HCT116 (cell line): ENCODE measurements around the gene THAP9. TPM values are rescaled to one million over a fixed set of nuclear protein-coding genes. Genes with fewer than 3 reads are reported as not detected.
A peak's percentile ranks its signal among the peaks of the same experiment; 100 is the strongest.

Source experiments
- ATAC-seq: fragments of 200-7000 bp; cut with Tn5 transposase; 2 replicates; pipeline ENCODE4 v1.9.1; 2020; ENCODE audit warnings: mild to moderate bottlenecking, moderate library complexity
- Bru-seq: library from RNA; stranded (reverse); fragments of 400-500 nt; gene quantifications from one replicate; lab custom pipeline; 2021; lab: Mats Ljungman, UMichigan
- BruChase-seq, 2 experiments: library from RNA; stranded (reverse); fragments of 400-500 nt; gene quantifications; one replicate each; lab custom pipeline; 2021; lab: Mats Ljungman, UMichigan
- BruUV-seq: library from RNA; stranded (reverse); fragments of 400-500 nt; replicated peaks from 2 replicates; lab custom pipeline; 2021; lab: Mats Ljungman, UMichigan
- CTCF ChIA-PET: fragments of 300-600 bp; sonication (Branson Sonifier 250); formaldehyde crosslinking; loops from one replicate; lab custom pipeline; 2021; ENCODE audit warnings: antibody characterized with exemption; lab: Charles Lee
- POLR2A ChIA-PET: fragments of 300-600, 350-600 bp; sonication (Branson Sonifier 250); formaldehyde crosslinking; loops from one replicate; lab custom pipeline; 2021; ENCODE audit warnings: antibody characterized with exemption; lab: Charles Lee
- RAD21 ChIA-PET, 2 experiments: fragments of 300-600 bp; sonication (Branson Sonifier 250); formaldehyde crosslinking; loops; one replicate each; lab custom pipeline; 2023; ENCODE audit warnings: low total read pairs in 2 of 2; ENCODE audit not compliant: uncharacterized antibody in 2 of 2, unreplicated experiment in 2 of 2, low non-redundant PET in 1 of 2; lab: Charles Lee
- DNase-seq: peaks from one replicate; pipeline ENCODE4 v3.0.0-alpha.2; 2010; ENCODE audit warnings: low read depth, low spot score
- H2AFZ ChIP-seq: fragments of 200-600 bp; shearing (Covaris generic), sonication (generic); 2 replicates; pipeline ENCODE4 v1.6.1; 2017; ENCODE audit warnings: low read depth, mixed run types, mixed read lengths, antibody characterized with exemption, low read length; ENCODE audit not compliant: poor library complexity, severe bottlenecking
- H3K27ac ChIP-seq: 2 replicates; pipeline ENCODE4 v1.5.1; 2012; ENCODE audit warnings: low read depth, low read length
- H3K27me3 ChIP-seq: fragments of 200-600 bp; sonication (generic); 2 replicates; pipeline ENCODE4 v1.6.1; 2016; ENCODE audit warnings: mixed run types, low read length, mixed read lengths; ENCODE audit not compliant: insufficient read depth
- H3K36me3 ChIP-seq, 2 experiments: fragments of 200-500 bp in 1 of 2; fragments of 200-600 bp in 1 of 2; sonication (Bioruptor generic) in 1 of 2; sonication (generic) in 1 of 2; 2 replicates each; pipeline versions ENCODE4 v1.5.1 to v1.6.1; 2014 to 2016; ENCODE audit warnings: low read length in 2 of 2, inconsistent platforms in 1 of 2, mixed read lengths in 1 of 2, mixed run types in 1 of 2; ENCODE audit not compliant: insufficient read depth in 2 of 2, control insufficient read depth in 1 of 2
- H3K4me1 ChIP-seq, 2 experiments: fragments of 200-600 bp in 1 of 2; sonication (generic) in 1 of 2; 2 replicates each; pipeline versions ENCODE4 v1.5.1 to v1.6.1; 2012 to 2017; ENCODE audit warnings: low read length in 2 of 2, inconsistent platforms in 1 of 2, mild to moderate bottlenecking in 1 of 2, mixed read lengths in 1 of 2, mixed run types in 1 of 2, moderate library complexity in 1 of 2; ENCODE audit not compliant: insufficient read depth in 2 of 2, control insufficient read depth in 1 of 2
- H3K4me2 ChIP-seq: fragments of 200-600 bp; sonication (generic); 2 replicates; pipeline ENCODE4 v1.6.1; 2017; ENCODE audit warnings: mixed run types, low read length, mixed read lengths
- H3K4me3 ChIP-seq, 2 experiments: fragments of 200-600 bp in 1 of 2; sonication (generic) in 1 of 2; replicated peaks in 1 of 2; 2 replicates each; pipeline ENCODE4 v1.5.1; 2011 to 2016; ENCODE audit warnings: low read length in 2 of 2, control low read depth in 1 of 2, low read depth in 1 of 2, mild to moderate bottlenecking in 1 of 2, mixed read lengths in 1 of 2, mixed run types in 1 of 2
- H3K79me2 ChIP-seq: fragments of 200-600 bp; sonication (generic); 2 replicates; pipeline ENCODE4 v1.6.1; 2017; ENCODE audit warnings: mild to moderate bottlenecking, mixed run types, low read length, moderate library complexity, mixed read lengths; ENCODE audit not compliant: insufficient read depth
- H3K9ac ChIP-seq: fragments of 200-600 bp; sonication (generic); 2 replicates; pipeline ENCODE4 v1.6.1; 2016; ENCODE audit warnings: low read length, mixed read lengths
- H3K9me2 ChIP-seq: fragments of 200-600 bp; sonication (generic), shearing (Covaris generic); 2 replicates; pipeline ENCODE4 v1.6.1; 2017; ENCODE audit warnings: mixed run types, mild to moderate bottlenecking, moderate library complexity; ENCODE audit not compliant: insufficient read depth
- H3K9me3 ChIP-seq, 2 experiments: fragments of 200-500 bp in 1 of 2; fragments of 200-600 bp in 1 of 2; sonication (Bioruptor generic) in 1 of 2; sonication (generic) in 1 of 2; 2 replicates each; pipeline ENCODE4 v1.6.1; 2014 to 2017; ENCODE audit warnings: low read length in 2 of 2, mixed read lengths in 2 of 2, inconsistent platforms in 1 of 2, low read depth in 1 of 2, mild to moderate bottlenecking in 1 of 2, mixed run types in 1 of 2, moderate library complexity in 1 of 2; ENCODE audit not compliant: control insufficient read depth in 1 of 2, insufficient read depth in 1 of 2
- H4K20me1 ChIP-seq: fragments of 200-600 bp; sonication (generic), shearing (Covaris generic); 2 replicates; pipeline ENCODE4 v1.6.1; 2017; ENCODE audit warnings: mixed run types, mild to moderate bottlenecking, moderate library complexity; ENCODE audit not compliant: insufficient read depth
- CEBPB ChIP-seq: IDR thresholded peaks from 2 replicates; pipeline ENCODE4 v1.6.1; 2012; ENCODE audit warnings: low read depth
- FOSL1 ChIP-seq: IDR thresholded peaks from 2 replicates; pipeline ENCODE4 v1.6.1; 2012; ENCODE audit warnings: low read depth
- JUND ChIP-seq: IDR thresholded peaks from 2 replicates; pipeline ENCODE4 v1.6.1; 2012
- POLR2A ChIP-seq: IDR thresholded peaks from 2 replicates; pipeline ENCODE4 v1.7.0; 2011; ENCODE audit warnings: borderline replicate concordance; ENCODE audit not compliant: insufficient read depth, insufficient read length; ENCODE audit errors: extremely low read depth
- POLR2AphosphoS5 ChIP-seq: IDR thresholded peaks from 2 replicates; pipeline ENCODE4 v1.6.1; 2011; ENCODE audit warnings: mild to moderate bottlenecking, low read depth, low read length, moderate library complexity
- REST ChIP-seq: IDR thresholded peaks from 2 replicates; pipeline ENCODE4 v1.6.1; 2012; ENCODE audit warnings: low read depth
- YY1 ChIP-seq: IDR thresholded peaks from 2 replicates; pipeline ENCODE4 v1.6.1; 2011; ENCODE audit warnings: low read length, low read depth, moderate library complexity, mild to moderate bottlenecking; ENCODE audit not compliant: insufficient replicate concordance; ENCODE audit errors: extremely low read depth
- ZBTB33 ChIP-seq: IDR thresholded peaks from 2 replicates; pipeline ENCODE4 v1.6.1; 2011; ENCODE audit warnings: mild to moderate bottlenecking, low read length, moderate library complexity; ENCODE audit not compliant: insufficient replicate concordance; ENCODE audit errors: extremely low read depth
- ZFX ChIP-seq: fragments of 450-650 bp; IDR thresholded peaks from 2 replicates; pipeline ENCODE4 v1.6.1; 2017
- intact Hi-C: fragments of 100-400 bp; cut with micrococcal nuclease; formaldehyde crosslinking; loops from 2 replicates; pipeline ENCODE4 v1.10.0; 2022
- long read RNA-seq: library from polyadenylated mRNA; unstranded; transcript quantifications from one replicate; pipeline ENCODE4 v2.0.0, GENCODE V29; 2021; ENCODE audit not compliant: unreplicated experiment
- polyA plus RNA-seq: library from polyadenylated mRNA; unstranded; fragments of >200 nt; gene quantifications from 2 replicates; pipeline ENCODE4 v1.2.1, GENCODE V29; 2012; ENCODE audit warnings: missing spikeins
- total RNA-seq: library from RNA; stranded (reverse); gene quantifications from one replicate; pipeline ENCODE4 v1.2.1, GENCODE V29; 2021; ENCODE audit not compliant: unreplicated experiment

THAP9 gene, protein sequence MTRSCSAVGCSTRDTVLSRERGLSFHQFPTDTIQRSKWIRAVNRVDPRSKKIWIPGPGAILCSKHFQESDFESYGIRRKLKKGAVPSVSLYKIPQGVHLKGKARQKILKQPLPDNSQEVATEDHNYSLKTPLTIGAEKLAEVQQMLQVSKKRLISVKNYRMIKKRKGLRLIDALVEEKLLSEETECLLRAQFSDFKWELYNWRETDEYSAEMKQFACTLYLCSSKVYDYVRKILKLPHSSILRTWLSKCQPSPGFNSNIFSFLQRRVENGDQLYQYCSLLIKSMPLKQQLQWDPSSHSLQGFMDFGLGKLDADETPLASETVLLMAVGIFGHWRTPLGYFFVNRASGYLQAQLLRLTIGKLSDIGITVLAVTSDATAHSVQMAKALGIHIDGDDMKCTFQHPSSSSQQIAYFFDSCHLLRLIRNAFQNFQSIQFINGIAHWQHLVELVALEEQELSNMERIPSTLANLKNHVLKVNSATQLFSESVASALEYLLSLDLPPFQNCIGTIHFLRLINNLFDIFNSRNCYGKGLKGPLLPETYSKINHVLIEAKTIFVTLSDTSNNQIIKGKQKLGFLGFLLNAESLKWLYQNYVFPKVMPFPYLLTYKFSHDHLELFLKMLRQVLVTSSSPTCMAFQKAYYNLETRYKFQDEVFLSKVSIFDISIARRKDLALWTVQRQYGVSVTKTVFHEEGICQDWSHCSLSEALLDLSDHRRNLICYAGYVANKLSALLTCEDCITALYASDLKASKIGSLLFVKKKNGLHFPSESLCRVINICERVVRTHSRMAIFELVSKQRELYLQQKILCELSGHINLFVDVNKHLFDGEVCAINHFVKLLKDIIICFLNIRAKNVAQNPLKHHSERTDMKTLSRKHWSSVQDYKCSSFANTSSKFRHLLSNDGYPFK
- total RNA-seq: 6.4 TPM
- polyA plus RNA-seq: 1.5 and 2.9 TPM in 2 replicates
- percentile 72 among the genes with signal in this experiment for Bru-seq, nascent RNA
- BruChase-seq, experiment 1, labeled RNA remaining after a 6-hour chase: percentile 62 among the genes with signal in this experiment
- BruChase-seq, experiment 2, labeled RNA remaining after a 2-hour chase: percentile 69 among the genes with signal in this experiment
- long read RNA-seq, transcript THAP9-201 (5 exons, 3,808 nt): major isoform, 10 of 15 reads
- long read RNA-seq, partial matches to known transcripts: 1 of 15 reads
- long read RNA-seq, other reads (novel, unspliced or antisense): 3 of 15 reads

DNA sequence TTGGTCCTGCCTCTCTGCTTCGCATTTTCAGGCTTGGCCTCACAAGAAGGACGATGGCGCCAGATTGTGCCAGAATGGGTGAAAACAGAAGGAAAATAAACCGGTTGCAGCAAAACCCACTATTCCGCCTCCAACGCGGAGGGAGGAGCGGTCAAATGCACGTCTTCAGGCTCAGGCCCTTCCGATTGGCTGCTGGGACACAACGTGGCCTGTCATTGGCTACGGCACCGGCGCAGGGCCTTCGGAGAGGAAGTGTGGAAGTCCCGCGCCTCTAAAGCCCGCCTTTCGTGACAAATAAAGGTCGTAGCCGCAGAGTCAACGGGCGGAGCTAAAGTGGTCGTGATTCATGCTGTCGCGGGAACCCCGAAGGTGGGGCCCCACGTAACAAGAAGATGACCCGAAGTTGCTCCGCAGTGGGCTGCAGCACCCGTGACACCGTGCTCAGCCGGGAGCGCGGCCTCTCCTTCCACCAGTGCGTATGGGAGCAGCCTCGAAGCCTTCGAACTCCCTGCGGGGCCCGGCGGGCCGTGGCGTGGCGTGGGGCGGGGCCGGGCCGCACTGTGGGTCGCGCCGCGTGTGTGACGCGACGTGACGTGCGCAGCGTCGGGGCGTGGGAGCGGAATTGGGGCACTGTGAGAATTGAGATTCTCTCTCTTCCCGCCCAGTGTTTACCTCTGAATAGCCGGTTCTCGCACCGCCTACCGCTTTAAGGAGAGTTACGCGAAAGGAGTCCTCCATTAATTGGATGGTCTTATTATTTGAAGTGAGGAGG, at the start of gene THAP9:
Gene THAP9, plus strand, starts transcription at position 325 of the 772 bp plus-strand sequence. Its CDS starts 68 bp downstream, at position 393.
- peaks cover 63% of the 10 kb centered on the region for H3K79me2 ChIP-seq
- H3K9ac ChIP-seq: peak within 1 kb of the TSS; percentile 95
- intact Hi-C loops: loop anchor here (1.0 to 5.0 kb wide), 4 partner anchors 110 to 382 kb away; partner anchors contain the start of genes COPS4, COQ2 and LIN54
- H3K27me3 ChIP-seq: no peaks in the 10 kb centered on the region
- H2AFZ ChIP-seq: no peak within 1 kb of the TSS
- H3K4me1 ChIP-seq: peaks cover 6 to 20% of the 10 kb centered on the region in 2 experiments; a peak in 3 of 4 replicates
- H3K4me2 ChIP-seq: peak within 1 kb of the TSS; percentile 90
- RAD21 ChIA-PET: interaction anchor here in 1 of 2 experiments (1.0 kb wide), 1 partner anchor 110 kb away, joined by 6 read pairs; the partner anchor contains the start of gene LIN54
- H3K4me3 ChIP-seq: peak within 1 kb of the TSS; percentile 93 to 95
- H4K20me1 ChIP-seq: peaks cover 13% of the 10 kb centered on the region; the same call in 1 of the 2 replicates
- POLR2A ChIA-PET: interaction anchor here (0.9 to 2.6 kb wide), 6 partner anchors 9 to 471 kb away, joined by 3 to 12 read pairs (median 7); partner anchors contain the start of genes COPS4 and SEC31A
- H3K36me3 ChIP-seq: peaks cover 21 to 24% of the 10 kb centered on the region in 2 experiments
- CTCF ChIA-PET: no interaction called here
- peak; percentile 95 for ATAC-seq
- no TSS peak for BruUV-seq
- H3K9me2 ChIP-seq: no peaks in the 10 kb centered on the region
- peak; percentile 99 for DNase-seq
- H3K9me3 ChIP-seq: no peaks in the 10 kb centered on the region
- peak within 1 kb of the TSS; percentile 87 for H3K27ac ChIP-seq
- TF ChIP-seq YY1: peak; percentile 60
- no peak for TF ChIP-seq JUND
- TF ChIP-seq REST: no peak
- peak; percentile 89 for TF ChIP-seq POLR2AphosphoS5
- TF ChIP-seq ZFX: peak; percentile 39; the same call in 1 of the 2 replicates
- TF ChIP-seq ZBTB33: peak; percentile 73
- TF ChIP-seq CEBPB: no peak
- no peak for TF ChIP-seq FOSL1
- peak; percentile 92 for TF ChIP-seq POLR2A
